Vagina (tissue), 2 donors: ENCODE results near the gene IVD.

Experiments used
- CTCF ChIP-seq, 3 experiments: fragments of 450-650 bp in 2 of 3; fragments of 200-600 bp in 1 of 3; sonication (generic) in 1 of 3; IDR thresholded peaks; one replicate each; pipeline ENCODE4 v1.5.1; 2017 to 2019; ENCODE audit warnings: antibody characterized with exemption in 3 of 3, mild to moderate bottlenecking in 2 of 3, moderate library complexity in 2 of 3
- POLR2A ChIP-seq, 2 donors: fragments of 450-650 bp; IDR thresholded peaks; one replicate each; pipeline ENCODE4 v1.6.1; 2017; ENCODE audit warnings: antibody characterized with exemption in 2 of 2, mild to moderate bottlenecking in 2 of 2, moderate library complexity in 2 of 2
- POLR2AphosphoS5 ChIP-seq, 2 donors: sonication (generic); formaldehyde crosslinking; IDR thresholded peaks; one replicate each; pipeline ENCODE4 v1.9.0; 2017; ENCODE audit warnings: antibody characterized with exemption in 2 of 2, mild to moderate bottlenecking in 2 of 2, low read depth in 1 of 2; ENCODE audit not compliant: insufficient read depth in 1 of 2

- TF ChIP-seq CTCF (IDR thresholded peaks at IDR 0.05) (no peak), POLR2A (IDR thresholded peaks at IDR 0.05) (no peak), POLR2AphosphoS5 (IDR thresholded peaks at IDR 0.05; ENCODE audit: insufficient read depth in 1 of 2, low read depth in 1 of 2) (no peak)
Measured at GRCh38 chr15:40435023-40435709, 29.6 kb downstream of the IVD start.
